ENCODE data around the gene MAP2K7. TPM values are rescaled to one million over a fixed set of nuclear protein-coding genes. Genes with fewer than 3 reads are reported as not detected.

MAP2K7 gene
- total RNA-seq, 1 experiment from 2014 or later = 46.1 TPM

GRCh38 chr19:7908742-7909461 is 5.2 kb downstream of the MAP2K7 start:
- intact Hi-C loops (cut with micrococcal nuclease; ENCODE audit: unreplicated experiment) = no loop called here
- Histone ChIP-seq H3K4me3 (ENCODE audit: low read depth, low read length, poor library complexity, severe bottlenecking) (no peak overlapping the region), H3K27ac (ENCODE audit: low read depth, low read length, poor library complexity, severe bottlenecking) (no peak overlapping the region), H3K36me3 (ENCODE audit: insufficient read depth, low read length, poor library complexity, severe bottlenecking) (peaks cover 28% of the 10 kb centered on the region), H3K9me3 (ENCODE audit: low read depth, low read length, poor library complexity, severe bottlenecking) (no peaks in the 10 kb centered on the region), H3K4me1 (ENCODE audit: insufficient read depth, low read length, poor library complexity, severe bottlenecking) (peaks cover 11% of the 10 kb centered on the region), H3K27me3 (replicated peaks; ENCODE audit: insufficient read depth, low read depth, low read length, poor library complexity) (no peaks in the 10 kb centered on the region)
- no peak for DNase-seq (ENCODE audit: low spot score)
- TF ChIP-seq CTCF (conservative IDR thresholded peaks at IDR 0.05; ENCODE audit: low read depth, low read length) = no peak
- no peak for TF ChIP-seq EZH2 (IDR thresholded peaks at IDR 0.05; ENCODE audit: borderline replicate concordance, low read depth, low read length, poor library complexity, severe bottlenecking)
- CTCF ChIA-PET = no interaction called here
- BruUV-seq (replicated peaks) = no TSS peak
- POLR2A ChIA-PET (ENCODE audit: low non-redundant PET) = no interaction called here

GRCh38 chr19:7909471-7910067 is 5.9 kb downstream of the MAP2K7 start:
- H3K36me3 ChIP-seq (ENCODE audit: insufficient read depth, low read length, poor library complexity, severe bottlenecking) = peaks cover 28% of the 10 kb centered on the region
- TF ChIP-seq CTCF (conservative IDR thresholded peaks at IDR 0.05; ENCODE audit: low read depth, low read length) (no peak), EZH2 (IDR thresholded peaks at IDR 0.05; ENCODE audit: borderline replicate concordance, low read depth, low read length, poor library complexity, severe bottlenecking) (no peak)
- no peaks in the 10 kb centered on the region for H3K9me3 ChIP-seq (ENCODE audit: low read depth, low read length, poor library complexity, severe bottlenecking)
- H3K4me3 ChIP-seq (ENCODE audit: low read depth, low read length, poor library complexity, severe bottlenecking) = no peak overlapping the region
- BruUV-seq (replicated peaks) = no TSS peak
- H3K27me3 ChIP-seq (replicated peaks; ENCODE audit: insufficient read depth, low read depth, low read length, poor library complexity) = no peaks in the 10 kb centered on the region
- ChIA-PET CTCF (no interaction called here), POLR2A (ENCODE audit: low non-redundant PET) (no interaction called here)
- no peak overlapping the region for H3K27ac ChIP-seq (ENCODE audit: low read depth, low read length, poor library complexity, severe bottlenecking)
- intact Hi-C loops (cut with micrococcal nuclease; ENCODE audit: unreplicated experiment) = no loop called here
- DNase-seq (ENCODE audit: low spot score) = no peak
- peaks cover 10% of the 10 kb centered on the region for H3K4me1 ChIP-seq (ENCODE audit: insufficient read depth, low read length, poor library complexity, severe bottlenecking)

GRCh38 chr19:7910321-7911161 is 6.9 kb downstream of the MAP2K7 start:
- DNase-seq (ENCODE audit: low spot score) = no peak
- BruUV-seq (replicated peaks) = no TSS peak
- ChIA-PET POLR2A (ENCODE audit: low non-redundant PET) (no interaction called here), CTCF (no interaction called here)
- Histone ChIP-seq H3K36me3 (ENCODE audit: insufficient read depth, low read length, poor library complexity, severe bottlenecking) (peaks cover 27% of the 10 kb centered on the region), H3K27ac (ENCODE audit: low read depth, low read length, poor library complexity, severe bottlenecking) (no peak overlapping the region), H3K4me3 (ENCODE audit: low read depth, low read length, poor library complexity, severe bottlenecking) (no peak overlapping the region), H3K27me3 (replicated peaks; ENCODE audit: insufficient read depth, low read depth, low read length, poor library complexity) (no peaks in the 10 kb centered on the region), H3K4me1 (ENCODE audit: insufficient read depth, low read length, poor library complexity, severe bottlenecking) (no peaks in the 10 kb centered on the region), H3K9me3 (ENCODE audit: low read depth, low read length, poor library complexity, severe bottlenecking) (no peaks in the 10 kb centered on the region)
- intact Hi-C loops (cut with micrococcal nuclease; ENCODE audit: unreplicated experiment) = no loop called here
- no peak for TF ChIP-seq EZH2 (IDR thresholded peaks at IDR 0.05; ENCODE audit: borderline replicate concordance, low read depth, low read length, poor library complexity, severe bottlenecking)
- TF ChIP-seq CTCF (conservative IDR thresholded peaks at IDR 0.05; ENCODE audit: low read depth, low read length) = no peak
